OCI-LY3 (cell line): ENCODE results near the gene ASB5.

Source experiments
- CTCF ChIP-seq: fragments of 200-600, 300-600 bp; sonication (generic); IDR thresholded peaks from 2 replicates; pipeline ENCODE4 v1.5.1; 2014; ENCODE audit warnings: antibody characterized with exemption, low read length, low read depth
- EZH2phosphoT487 ChIP-seq: fragments of 200-600 bp; shearing (Covaris generic); IDR thresholded peaks from 2 replicates; pipeline ENCODE4 v1.6.1; 2018; ENCODE audit warnings: antibody characterized with exemption, mixed run types, low read depth

GRCh38 chr4:176291748-176292147 lies 22.7 kb upstream of the ASB5 start:
- TF ChIP-seq CTCF (no peak), EZH2phosphoT487 (no peak)
